ENCODE data around the gene DMC1. TPM values are rescaled to one million over a fixed set of nuclear protein-coding genes. Genes with fewer than 3 reads are reported as not detected.

The DMC1 gene
- total and polyA plus RNA-seq, 5 donors: 0.83 to 6.5 (median 2.1) TPM

Other genes with a start within 250 kb of the DMC1 start
- 10 to 100 TPM; 15.7 to 40.5 (median 31.3) TPM for gene KCNJ4, start 115.0 kb downstream of the DMC1 start, total RNA-seq
- gene KCNJ4, start 115.0 kb downstream of the DMC1 start, polyA plus RNA-seq: 40.4 TPM
- gene KDELR3, start 102.1 kb downstream of the DMC1 start, total RNA-seq: 1 to 10 TPM; 5.0 to 8.3 (median 7.4) TPM
- 7.9 TPM for gene KDELR3, start 102.1 kb downstream of the DMC1 start, polyA plus RNA-seq
- 100 to 1,000 TPM; 216 to 253 (median 238) TPM for gene DDX17, start 63.9 kb downstream of the DMC1 start, total RNA-seq
- gene DDX17, start 63.9 kb downstream of the DMC1 start, polyA plus RNA-seq: 134 TPM
- 1 to 10 TPM in 2 of 4 donors, under 1 TPM in 2; 0.47 to 1.2 (median 0.98) TPM for gene FAM227A, start 86.2 kb upstream of the DMC1 start, total RNA-seq
- 0.23 TPM for gene FAM227A, start 86.2 kb upstream of the DMC1 start, polyA plus RNA-seq
- 10 to 100 TPM; 35.6 to 45.3 (median 40.9) TPM for gene CBY1, start 86.5 kb upstream of the DMC1 start, total RNA-seq
- 63.0 TPM for gene CBY1, start 86.5 kb upstream of the DMC1 start, polyA plus RNA-seq
- 10 to 100 TPM; 57.8 to 67.3 (median 59.9) TPM for gene TOMM22, start 111.8 kb upstream of the DMC1 start, total RNA-seq
- gene TOMM22, start 111.8 kb upstream of the DMC1 start, polyA plus RNA-seq: 41.0 TPM
- 10 to 100 TPM; 21.4 to 28.6 (median 22.5) TPM for gene JOSD1, start 130.8 kb upstream of the DMC1 start, total RNA-seq
- 14.3 TPM for gene JOSD1, start 130.8 kb upstream of the DMC1 start, polyA plus RNA-seq
- 10 to 100 TPM; 29.1 to 34.5 (median 30.9) TPM for gene GTPBP1, start 135.8 kb upstream of the DMC1 start, total RNA-seq
- gene GTPBP1, start 135.8 kb upstream of the DMC1 start, polyA plus RNA-seq: 19.1 TPM
- gene SUN2, start 185.8 kb upstream of the DMC1 start, total RNA-seq: 100 to 1,000 TPM; 103 to 123 (median 116) TPM
- 61.7 TPM for gene SUN2, start 185.8 kb upstream of the DMC1 start, polyA plus RNA-seq
- 10 to 100 TPM; 10.7 to 13.7 (median 12.7) TPM for gene DNAL4, start 224.0 kb upstream of the DMC1 start, total RNA-seq
- 14.7 TPM for gene DNAL4, start 224.0 kb upstream of the DMC1 start, polyA plus RNA-seq